GM19395 (cell line): ENCODE measurements around the gene LCP1.

Experiments
- ATAC-seq: cut with Tn5 transposase; IDR thresholded peaks from one replicate; pipeline ENCODE4 v1.9.1; 2021; ENCODE audit warnings: mild to moderate bottlenecking, moderate library complexity; ENCODE audit not compliant: unreplicated experiment

The LCP1 gene

DNA sequence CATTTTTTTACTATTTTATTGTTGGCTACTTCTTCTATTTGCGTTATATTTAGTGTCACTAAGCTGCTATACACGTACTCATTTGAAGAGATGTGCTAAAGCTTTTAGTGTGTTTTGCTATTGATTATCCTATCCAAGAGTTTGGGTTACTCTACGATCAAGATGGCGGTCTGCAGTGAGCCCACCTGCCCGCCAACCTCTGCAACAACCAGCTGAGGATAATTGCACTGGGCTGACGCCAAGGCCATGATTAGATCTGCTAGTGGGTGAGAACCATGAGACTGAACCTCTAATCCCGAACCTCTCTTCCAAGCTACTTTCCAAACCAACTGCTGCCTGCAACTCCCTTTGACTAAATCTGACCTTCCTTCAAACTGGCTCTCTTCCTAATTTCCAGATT lies 78.9 kb downstream of the LCP1 start:
- ATAC-seq = no peak

- no peak for ATAC-seq
Measured at GRCh38 chr13:46102255-46102605, 79.7 kb downstream of the LCP1 start.

GRCh38 chr13:46101484-46102254 lies 80.3 kb downstream of the LCP1 start:
- peak; percentile 52 for ATAC-seq

DNA sequence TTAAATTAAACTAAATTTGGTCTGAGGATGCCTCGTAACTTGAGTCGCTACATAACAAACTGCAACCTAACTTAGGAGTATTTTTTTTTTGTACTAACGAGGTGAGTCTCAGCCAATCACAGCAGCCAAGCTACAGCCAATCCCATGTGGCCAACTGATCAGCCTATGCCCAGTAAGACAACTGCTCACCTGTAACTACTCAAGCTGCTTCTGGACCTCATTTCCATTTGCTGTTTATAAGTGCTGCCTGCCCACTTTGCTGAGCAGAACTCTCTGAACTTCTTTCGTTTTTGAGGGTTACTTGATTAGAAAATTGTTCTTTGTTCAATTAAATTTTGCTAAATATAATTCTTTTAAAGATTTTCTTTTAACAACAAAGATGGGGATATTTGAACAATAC lies 81.0 kb downstream of the LCP1 start:
- no peak for ATAC-seq

- ATAC-seq = peak; percentile 62
Measured at GRCh38 chr13:46100191-46100815, 81.7 kb downstream of the LCP1 start.

GRCh38 chr13:46097663-46098062 lies 84.3 kb downstream of the LCP1 start:
- ATAC-seq = no peak

GRCh38 chr13:46097015-46097414 lies 85.0 kb downstream of the LCP1 start:
- no peak for ATAC-seq

- ATAC-seq = no peak
Measured at GRCh38 chr13:46094478-46094877, 87.5 kb downstream of the LCP1 start.

- ATAC-seq = no peak
Measured at GRCh38 chr13:46088821-46089562, 93.0 kb downstream of the LCP1 start.

DNA sequence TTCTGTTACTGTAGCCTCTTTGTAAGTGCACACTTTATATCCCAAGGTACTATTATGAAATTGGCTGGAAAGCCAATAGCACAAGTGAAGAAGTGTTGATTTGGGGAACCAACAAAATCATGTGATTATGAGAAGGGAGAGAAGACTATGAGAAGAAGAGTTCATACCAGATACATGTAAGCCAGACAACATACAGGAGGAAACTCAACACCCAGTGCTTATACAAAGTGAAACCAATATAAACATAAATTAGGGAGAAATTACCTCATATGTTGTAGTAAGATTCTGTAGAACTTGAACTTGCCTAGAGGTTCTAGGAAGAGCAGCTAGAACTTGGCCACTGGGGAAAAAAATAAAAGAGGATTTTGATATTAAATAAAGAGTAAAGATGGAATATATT lies 94.5 kb downstream of the LCP1 start:
- ATAC-seq = no peak

GRCh38 chr13:46086985-46087384 lies 95.0 kb downstream of the LCP1 start:
- no peak for ATAC-seq

DNA sequence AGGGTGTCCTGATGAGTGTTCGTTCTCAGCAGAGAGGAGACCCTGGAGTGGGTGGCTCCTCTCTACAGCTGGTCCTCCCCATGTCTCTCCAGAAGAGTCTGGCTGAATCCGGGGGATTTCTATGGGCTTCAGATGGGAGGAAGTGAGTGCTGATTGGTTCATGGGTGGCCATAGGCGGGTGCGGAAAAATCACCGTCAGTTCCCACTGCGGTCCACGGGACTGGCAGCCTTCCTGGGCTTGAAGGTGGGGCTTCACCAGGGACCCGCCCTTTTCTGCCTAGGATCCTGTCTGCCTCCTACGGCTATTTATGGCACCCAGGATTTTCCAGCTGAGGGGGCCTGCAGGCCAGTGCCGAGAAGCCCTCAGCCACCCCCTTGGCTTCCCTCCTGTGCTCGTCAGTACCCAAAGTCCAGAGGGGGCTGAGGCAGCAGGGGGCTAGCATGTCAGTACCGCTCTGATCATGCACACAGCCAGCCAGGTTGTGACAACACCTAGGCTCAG lies 95.5 kb downstream of the LCP1 start:
- ATAC-seq = no peak

- ATAC-seq = no peak
Measured at GRCh38 chr13:46085737-46086136, 96.2 kb downstream of the LCP1 start.

DNA sequence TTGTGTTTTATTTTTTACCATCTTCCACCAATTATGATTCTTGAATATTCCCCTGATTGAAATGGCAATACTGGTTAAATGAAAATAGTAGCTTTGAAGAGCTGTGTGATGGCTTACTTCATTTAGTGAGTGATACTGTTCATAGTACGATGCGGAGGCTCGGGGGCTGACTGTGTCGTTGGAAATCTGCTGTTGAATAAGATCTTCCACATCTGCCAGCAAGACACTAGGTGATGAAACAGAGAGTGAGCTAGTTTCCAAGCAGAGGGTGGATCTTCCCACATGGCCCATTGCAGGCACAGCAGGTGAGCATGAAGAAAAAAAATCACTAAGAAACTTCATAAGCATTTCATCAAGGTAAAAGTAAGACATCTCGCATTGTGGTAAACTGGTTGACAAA lies 99.7 kb downstream of the LCP1 start:
- no peak for ATAC-seq

GRCh38 chr13:46079770-46080169 lies 102.2 kb downstream of the LCP1 start:
- ATAC-seq = no peak

- ATAC-seq = no peak
Measured at GRCh38 chr13:46077265-46077664, 104.7 kb downstream of the LCP1 start.

DNA sequence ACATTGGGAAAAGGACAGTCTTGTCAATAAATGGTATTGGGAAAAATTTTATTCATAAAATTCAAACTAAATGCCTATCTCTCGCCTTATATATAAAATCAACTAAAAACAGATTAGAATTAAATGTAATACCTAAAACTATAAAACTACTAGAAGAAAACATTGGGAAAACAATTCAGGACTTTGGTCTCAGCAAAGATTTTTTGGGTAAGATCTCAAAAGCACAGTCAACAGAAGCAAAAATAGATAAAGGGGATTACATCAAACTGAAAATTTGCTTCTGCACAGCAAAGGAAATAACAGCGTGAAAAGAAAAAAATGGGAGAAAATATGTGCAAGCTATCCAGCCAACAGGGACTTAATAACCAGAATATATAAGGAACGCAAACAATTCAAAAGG lies 105.2 kb downstream of the LCP1 start:
- ATAC-seq = no peak
